Right lobe of liver (tissue), 6 donors: ENCODE data around the gene LHPP. TPM values are rescaled to one million over a fixed set of nuclear protein-coding genes. Genes with fewer than 3 reads are reported as not detected.

Experiments
- ATAC-seq, 4 donors: fragments of 200-7000 bp; cut with Tn5 transposase; one replicate each; pipeline ENCODE4 v1.9.1; 2020; ENCODE audit warnings: mild to moderate bottlenecking in 4 of 4, moderate library complexity in 4 of 4
- DNase-seq, 3 donors: peaks; one replicate each; pipeline ENCODE4 v3.0.0-alpha.2; 2020
- H3K27ac ChIP-seq, 3 donors: fragments of 200-600 bp; one replicate each; pipeline ENCODE4 v1.8.0; 2022
- H3K27me3 ChIP-seq, 2 donors: fragments of 200-600 bp; one replicate each; pipeline ENCODE4 v1.8.0; 2022
- H3K36me3 ChIP-seq, 4 donors: fragments of 200-600 bp; sonication (generic) in 1 of 4; one replicate each; pipeline versions ENCODE4 v1.5.1 to v1.8.0; 2017 to 2022; ENCODE audit warnings: control low read depth in 1 of 4
- H3K4me1 ChIP-seq, 4 donors: fragments of 200-600 bp; sonication (generic) in 1 of 4; one replicate each; pipeline versions ENCODE4 v1.5.1 to v1.8.0; 2017 to 2022; ENCODE audit warnings: control low read depth in 1 of 4
- H3K4me3 ChIP-seq, 3 donors: fragments of 200-600 bp; one replicate each; pipeline ENCODE4 v1.8.0; 2022
- H3K9me3 ChIP-seq, 4 donors: fragments of 200-600 bp; sonication (generic) in 1 of 4; one replicate each; pipeline versions ENCODE4 v1.5.1 to v1.8.0; 2017 to 2022; ENCODE audit warnings: control low read depth in 1 of 4
- POLR2A ChIP-seq: fragments of 450-650 bp; IDR thresholded peaks from one replicate; pipeline ENCODE4 v1.6.1; 2017; ENCODE audit warnings: antibody characterized with exemption, mild to moderate bottlenecking
- WGBS: methylation state at CpG from one replicate; pipeline ENCODE4 v1.1.6; 2018; ENCODE audit warnings: low coverage, low lambda C conversion rate; ENCODE audit not compliant: insufficient coverage; ENCODE audit errors: missing lambda C conversion rate; 5-methylcytosine and 5-hydroxymethylcytosine counted together
- intact Hi-C, 2 donors: fragments of 100-400 bp; cut with DNase I; formaldehyde crosslinking; loops; one replicate each; pipeline versions ENCODE4 v1.11.2 to v1.14.1; 2022
- total RNA-seq, 6 experiments: library from RNA; depleted of rRNA in 2 of 6; stranded (reverse); fragments of >200 nt in 2 of 6; fragmentation: NEBNext Ultra II Directional in 3 of 6; extraction: Animal tissue kit (Norgen Biotek cat#: 25700) in 3 of 6; gene quantifications; one replicate each; pipeline versions ENCODE4 v1.1.0 to v1.2.4, GENCODE V29; 2016 to 2023
- TF ChIP-seq, protein P1 (sequence below), 4 donors: fragments of 200-600 bp in 3 of 4; fragments of 450-650 bp in 1 of 4; IDR thresholded peaks; one replicate each; pipeline versions ENCODE4 v1.5.1 to v1.8.0; 2016 to 2022; ENCODE audit warnings: antibody characterized with exemption in 4 of 4, mild to moderate bottlenecking in 2 of 4
- donor health status: DM: no; HTN: yes; CAD: no.
- donor health status: DM: no; HTN: no; CAD: no.
- donor health status: DM: no; HTN: no; CAD: no.
- donor health status: DM: no; HTN: yes; CAD: no.
- donor health status: DM: no; HTN: yes; CAD: no.

Gene LHPP
- total RNA-seq, 6 experiments from 2014 or later, result 19.3 to 56.3 (median 36.3) TPM

GRCh38 chr10:124495162-124495561 is 33.5 kb downstream of the LHPP start:
- intact Hi-C loops, result no loop called here
- H3K36me3 ChIP-seq, result no peaks in the 10 kb centered on the region
- no peak overlapping the region for H3K27ac ChIP-seq
- no CpG with 5 or more reads among the region's 7 CpGs for WGBS
- no peak overlapping the region for H3K4me3 ChIP-seq
- H3K9me3 ChIP-seq, result no peaks in the 10 kb centered on the region
- no peaks in the 10 kb centered on the region for H3K27me3 ChIP-seq
- no peaks in the 10 kb centered on the region for H3K4me1 ChIP-seq
- no peak for ATAC-seq
- TF ChIP-seq, protein P1, sequence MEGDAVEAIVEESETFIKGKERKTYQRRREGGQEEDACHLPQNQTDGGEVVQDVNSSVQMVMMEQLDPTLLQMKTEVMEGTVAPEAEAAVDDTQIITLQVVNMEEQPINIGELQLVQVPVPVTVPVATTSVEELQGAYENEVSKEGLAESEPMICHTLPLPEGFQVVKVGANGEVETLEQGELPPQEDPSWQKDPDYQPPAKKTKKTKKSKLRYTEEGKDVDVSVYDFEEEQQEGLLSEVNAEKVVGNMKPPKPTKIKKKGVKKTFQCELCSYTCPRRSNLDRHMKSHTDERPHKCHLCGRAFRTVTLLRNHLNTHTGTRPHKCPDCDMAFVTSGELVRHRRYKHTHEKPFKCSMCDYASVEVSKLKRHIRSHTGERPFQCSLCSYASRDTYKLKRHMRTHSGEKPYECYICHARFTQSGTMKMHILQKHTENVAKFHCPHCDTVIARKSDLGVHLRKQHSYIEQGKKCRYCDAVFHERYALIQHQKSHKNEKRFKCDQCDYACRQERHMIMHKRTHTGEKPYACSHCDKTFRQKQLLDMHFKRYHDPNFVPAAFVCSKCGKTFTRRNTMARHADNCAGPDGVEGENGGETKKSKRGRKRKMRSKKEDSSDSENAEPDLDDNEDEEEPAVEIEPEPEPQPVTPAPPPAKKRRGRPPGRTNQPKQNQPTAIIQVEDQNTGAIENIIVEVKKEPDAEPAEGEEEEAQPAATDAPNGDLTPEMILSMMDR (IDR thresholded peaks at IDR 0.05), result no peak
- no peak for TF ChIP-seq POLR2A
- DNase-seq, result no peak

GRCh38 chr10:124495725-124496124 is 34.1 kb downstream of the LHPP start:
- 98% methylated on average over 8 of the region's 11 CpGs for WGBS
- ATAC-seq, result no peak

GRCh38 chr10:124496150-124496549 is 34.5 kb downstream of the LHPP start:
- intact Hi-C loops, result no loop called here
- H3K36me3 ChIP-seq, result no peaks in the 10 kb centered on the region
- H3K4me3 ChIP-seq, result no peak overlapping the region
- DNase-seq (no peak), ATAC-seq (no peak)
- no peaks in the 10 kb centered on the region for H3K27me3 ChIP-seq
- no peaks in the 10 kb centered on the region for H3K4me1 ChIP-seq
- TF ChIP-seq, protein P1 (IDR thresholded peaks at IDR 0.05), result no peak
- TF ChIP-seq POLR2A, result no peak
- no peak overlapping the region for H3K27ac ChIP-seq
- 90% methylated on average over 3 of the region's 14 CpGs for WGBS
- no peaks in the 10 kb centered on the region for H3K9me3 ChIP-seq

More at GRCh38 chr10:124495725-124496124, 34.1 kb downstream of the LHPP start:
- no peaks in the 10 kb centered on the region for H3K27me3 ChIP-seq
- no peak overlapping the region for H3K27ac ChIP-seq
- no peak overlapping the region for H3K4me3 ChIP-seq
- intact Hi-C loops, result no loop called here
- TF ChIP-seq, protein P1 (IDR thresholded peaks at IDR 0.05), result no peak
- no peak for TF ChIP-seq POLR2A
- no peaks in the 10 kb centered on the region for H3K9me3 ChIP-seq
- no peaks in the 10 kb centered on the region for H3K36me3 ChIP-seq
- no peaks in the 10 kb centered on the region for H3K4me1 ChIP-seq
- no peak for DNase-seq

DNA sequence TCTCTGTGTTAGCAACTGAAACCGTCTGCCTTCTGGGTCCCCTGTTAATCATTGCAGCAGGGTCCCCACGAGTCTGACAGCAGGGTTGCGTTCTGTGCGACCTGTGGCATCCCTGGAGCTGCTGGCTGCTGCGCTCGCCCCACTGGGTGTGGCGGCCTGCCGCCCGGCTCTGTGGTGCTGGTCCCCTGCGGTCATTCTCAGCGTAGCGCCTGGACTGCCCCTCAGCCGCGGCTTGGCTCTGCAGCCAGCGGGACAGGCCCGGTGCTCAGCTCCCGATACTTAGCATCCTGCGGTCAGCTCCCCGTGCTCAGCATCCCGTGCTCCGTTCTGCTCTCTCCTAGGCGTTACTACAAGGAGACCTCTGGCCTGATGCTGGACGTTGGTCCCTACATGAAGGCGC is 35.0 kb downstream of the LHPP start:
- Histone ChIP-seq H3K27me3 (no peaks in the 10 kb centered on the region), H3K9me3 (no peaks in the 10 kb centered on the region), H3K4me1 (no peaks in the 10 kb centered on the region), H3K27ac (no peak overlapping the region), H3K4me3 (no peak overlapping the region), H3K36me3 (no peaks in the 10 kb centered on the region)
- intact Hi-C loops, result no loop called here
- TF ChIP-seq, protein P1 (IDR thresholded peaks at IDR 0.05), result no peak
- TF ChIP-seq POLR2A, result no peak
- 100% methylated on average over 2 of the region's 24 CpGs for WGBS
- ATAC-seq (no peak), DNase-seq (no peak)
